HepG2 (cell line): Measurements from ENCODE around the gene SEC24A. TPM values are rescaled to one million over a fixed set of nuclear protein-coding genes. Genes with fewer than 3 reads are reported as not detected.
A peak's percentile ranks its signal among the peaks of the same experiment; 100 is the strongest.

ENCODE experiments used
- ATAC-seq: fragments of 200-7000 bp; cut with Tn5 transposase; 3 replicates; pipeline ENCODE4 v1.9.1; 2020; ENCODE audit warnings: mild to moderate bottlenecking, moderate library complexity
- BruUV-seq: library from RNA; stranded (reverse); fragments of 400-500 nt; replicated peaks from 2 replicates; lab custom pipeline; 2021; lab: Mats Ljungman, UMichigan
- CTCF ChIA-PET: fragments of 300-600 bp; formaldehyde crosslinking; extraction: SDS; loops from one replicate; lab custom pipeline; 2021; ENCODE audit warnings: low total read pairs, inconsistent platforms, low intra/inter-chr PET ratio; lab: Yijun Ruan, JAX
- POLR2A ChIA-PET: fragments of 350-600 bp; sonication (Branson Sonifier 250); formaldehyde crosslinking; loops from one replicate; lab custom pipeline; 2020; ENCODE audit warnings: antibody characterized with exemption, inconsistent platforms; lab: Yijun Ruan, JAX
- DNase-seq: peaks from one replicate; pipeline ENCODE4 v3.0.0-alpha.2; 2015; ENCODE audit warnings: low spot score
- FAIRE-seq: peaks from 3 replicates; lab custom pipeline; 2011; peaks lifted over from hg19 to GRCh38; lab: Jason Lieb, UNC
- H2AFZ ChIP-seq: one replicate; pipeline ENCODE4 v1.6.1; 2011; ENCODE audit warnings: low read length, inconsistent platforms
- H3K27ac ChIP-seq: fragments of 300-600 bp; 3 replicates; pipeline ENCODE4 v1.8.0; 2011; ENCODE audit warnings: mixed run types, mild to moderate bottlenecking, mixed read lengths, low read length, inconsistent platforms; ENCODE audit not compliant: insufficient read depth; ENCODE audit errors: extremely low read length
- H3K27me3 ChIP-seq, 2 experiments: fragments of 200-600 bp in 1 of 2; 2 replicates in 1 of 2; 3 replicates in 1 of 2; pipeline versions ENCODE4 v1.6.0 to v1.8.0; 2011; ENCODE audit warnings: low read length in 2 of 2, mild to moderate bottlenecking in 2 of 2, moderate library complexity in 2 of 2, inconsistent platforms in 1 of 2; ENCODE audit not compliant: insufficient read depth in 2 of 2, control insufficient read depth in 1 of 2
- H3K36me3 ChIP-seq, 2 experiments: fragments of 200-600 bp in 1 of 2; replicated peaks in 1 of 2; 2 replicates in 1 of 2; 3 replicates in 1 of 2; pipeline versions ENCODE4 v1.5.1 to v1.8.0; 2011; ENCODE audit warnings: low read length in 2 of 2, inconsistent platforms in 1 of 2; ENCODE audit not compliant: insufficient read depth in 2 of 2, control insufficient read depth in 1 of 2
- H3K4me1 ChIP-seq: 2 replicates; pipeline ENCODE4 v1.5.1; 2012; ENCODE audit warnings: low read length, inconsistent platforms; ENCODE audit not compliant: insufficient read depth
- H3K4me2 ChIP-seq: 2 replicates; pipeline ENCODE4 v1.6.0; 2011; ENCODE audit warnings: low read depth, low read length, inconsistent platforms
- H3K4me3 ChIP-seq, 3 experiments: fragments of 200-600 bp in 1 of 3; sonication (generic), shearing (Covaris generic) in 1 of 3; replicated peaks in 1 of 3; 2 replicates each; pipeline ENCODE4 v1.5.1; 2011 to 2016; ENCODE audit warnings: low read length in 3 of 3, inconsistent platforms in 2 of 3, low read depth in 2 of 3, mild to moderate bottlenecking in 2 of 3, control low read depth in 1 of 3, mixed read lengths in 1 of 3; ENCODE audit not compliant: insufficient read depth in 1 of 3
- H3K79me2 ChIP-seq: one replicate; pipeline ENCODE4 v1.6.1; 2011; ENCODE audit warnings: low read length, inconsistent platforms; ENCODE audit not compliant: insufficient read depth
- H3K9ac ChIP-seq: 2 replicates; pipeline ENCODE4 v1.6.0; 2011; ENCODE audit warnings: mild to moderate bottlenecking, low read depth, low read length, inconsistent platforms; ENCODE audit not compliant: insufficient read depth
- H3K9me3 ChIP-seq: 2 replicates; pipeline ENCODE4 v1.5.1; 2012; ENCODE audit warnings: mild to moderate bottlenecking, low read length
- H4K20me1 ChIP-seq: 2 replicates; pipeline ENCODE4 v1.6.0; 2011; ENCODE audit warnings: inconsistent platforms, mild to moderate bottlenecking, low read length, moderate library complexity; ENCODE audit not compliant: insufficient read depth
- KLF13 ChIP-seq: sonication (generic); formaldehyde crosslinking; IDR thresholded peaks from 2 replicates; pipeline ENCODE4 v1.4.0; 2020; ENCODE audit warnings: mild to moderate bottlenecking, missing genetic modification reagents
- MAFK ChIP-seq, 2 experiments: IDR thresholded peaks in 1 of 2; conservative IDR thresholded peaks in 1 of 2; 2 replicates each; pipeline ENCODE4 v1.6.1; 2011; ENCODE audit warnings: improper control_type of control experiment in 2 of 2, low read length in 2 of 2
- RNF2 ChIP-seq: fragments of 450-650 bp; conservative IDR thresholded peaks from 2 replicates; pipeline ENCODE4 v1.6.1; 2016; ENCODE audit warnings: low read depth
- ZNF777 ChIP-seq: sonication (generic); formaldehyde crosslinking; IDR thresholded peaks from 2 replicates; pipeline ENCODE4 v1.4.0; 2020; ENCODE audit warnings: missing genetic modification reagents
- WGBS: methylation state at CpG from one replicate; pipeline ENCODE4 v1.1.6; 2017; ENCODE audit warnings: low lambda C conversion rate; 5-methylcytosine and 5-hydroxymethylcytosine counted together
- in situ Hi-C: cut with HindIII; loops from 2 replicates; pipeline ENCODE4 v1.10.0; 2017; ENCODE audit warnings: low pct_unique_long_range_greater_than_20kb; ENCODE audit not compliant: extremely low pct_ligation_motif_present
- intact Hi-C: fragments of 100-400 bp; cut with micrococcal nuclease; formaldehyde crosslinking; loops from one replicate; pipeline ENCODE4 v1.10.0; 2022; ENCODE audit not compliant: unreplicated experiment
- polyA plus RNA-seq, 8 experiments: library from polyadenylated mRNA; depleted of rRNA in 3 of 8; stranded (reverse) in 7 of 8; unstranded in 1 of 8; fragments of >200 nt; fragmentation: Illumina TruSeq in 4 of 8; extraction: Trizol in 4 of 8; gene quantifications; 2 replicates each; pipeline versions ENCODE4 v1.2.1 to v1.2.3, GENCODE V29; 2011 to 2016; ENCODE audit warnings: low read depth in 4 of 8, missing spikeins in 1 of 8, mixed read lengths in 1 of 8; ENCODE audit not compliant: insufficient read depth in 1 of 8
- total RNA-seq, 5 experiments: library from RNA; depleted of rRNA; stranded (reverse); fragments of >200 nt; fragmentation: Illumina TruSeq; extraction: Trizol; gene quantifications; 2 replicates each; pipeline ENCODE4 v1.2.3, GENCODE V29; 2016; ENCODE audit warnings: low read depth in 1 of 5
- TF ChIP-seq, protein P1 (sequence below): sonication (generic); formaldehyde crosslinking; IDR thresholded peaks from 2 replicates; pipeline ENCODE4 v1.4.0; 2020; ENCODE audit warnings: missing genetic modification reagents, mild to moderate bottlenecking, borderline replicate concordance

Gene SEC24A
- total and polyA plus RNA-seq, 2 of the 13 experiments (the other 11 are each of a cell fraction or from before 2014, with no cell fraction given), result 30.5 to 56.8 TPM

DNA sequence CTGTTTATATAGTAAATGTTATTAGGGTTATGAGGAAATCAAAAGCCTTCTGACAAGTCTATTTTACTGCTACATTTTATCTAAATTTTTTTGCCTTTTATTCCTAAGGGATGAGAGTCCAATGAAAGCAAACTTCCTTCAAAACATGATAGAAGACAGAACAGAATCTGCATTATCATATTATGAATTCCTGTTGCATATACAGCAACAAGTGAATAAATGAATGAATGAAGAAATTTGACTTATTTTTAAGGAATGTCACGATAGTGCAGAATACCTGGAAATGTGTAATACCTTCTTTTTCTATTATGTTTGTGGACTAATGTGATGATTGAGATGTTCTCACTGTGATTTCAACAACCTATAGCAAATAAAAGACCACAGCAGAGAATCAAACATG, 76.3 kb downstream of the SEC24A start:
- ChIA-PET POLR2A (no interaction called here), CTCF (no interaction called here)
- no peak overlapping the region for H3K27ac ChIP-seq
- H4K20me1 ChIP-seq, result no peaks in the 10 kb centered on the region
- peaks cover 7 to 38% of the 10 kb centered on the region in 2 experiments; a peak in 4 of 5 replicates for H3K36me3 ChIP-seq
- 100% methylated on average over 1 of the region's 1 CpG for WGBS
- in situ Hi-C loops (no loop called here), intact Hi-C loops (no loop called here)
- H3K4me2 ChIP-seq, result no peak overlapping the region
- H3K27me3 ChIP-seq, result no peaks in the 10 kb centered on the region
- H3K4me3 ChIP-seq, result no peak overlapping the region
- H3K4me1 ChIP-seq, result no peaks in the 10 kb centered on the region
- FAIRE-seq (no peak), ATAC-seq (no peak), DNase-seq (no peak)
- no peak overlapping the region for H2AFZ ChIP-seq
- TF ChIP-seq ZNF777 (no peak), KLF13 (CRISPR knock-in tag) (no peak), RNF2 (no peak)
- H3K79me2 ChIP-seq, result no peaks in the 10 kb centered on the region
- no peak overlapping the region for H3K9ac ChIP-seq
- H3K9me3 ChIP-seq, result no peaks in the 10 kb centered on the region
- BruUV-seq, result no TSS peak

DNA sequence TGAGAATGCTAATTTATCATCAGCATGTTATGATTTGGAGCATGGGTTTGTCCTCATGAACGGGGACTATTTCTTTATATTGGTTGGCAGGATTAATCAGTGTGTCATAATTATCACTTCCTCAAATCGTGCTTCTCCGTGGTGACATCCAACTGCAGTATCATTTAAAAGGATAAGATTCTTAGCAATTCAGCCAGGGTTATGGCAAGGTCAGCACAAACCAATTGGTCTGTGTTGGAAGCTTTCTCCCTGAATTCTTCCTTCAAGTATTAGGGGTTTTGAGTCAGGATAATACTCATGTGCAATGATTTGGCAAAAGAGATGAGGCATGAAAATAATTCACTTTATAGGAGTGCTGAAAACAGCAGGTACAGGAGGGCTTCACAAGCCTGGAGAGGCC, 84.2 kb downstream of the SEC24A start:
- Histone ChIP-seq H3K27me3 (no peaks in the 10 kb centered on the region), H3K27ac (no peak overlapping the region), H3K4me2 (no peak overlapping the region), H3K9me3 (no peaks in the 10 kb centered on the region), H3K79me2 (no peaks in the 10 kb centered on the region)
- POLR2A ChIA-PET, result no interaction called here
- CTCF ChIA-PET, result no interaction called here
- in situ Hi-C loops, result no loop called here
- no peak for DNase-seq
- no peak for FAIRE-seq
- 54% methylated on average over 3 of the region's 3 CpGs for WGBS
- peak in 1 of 2 experiments; percentile 22; a peak in 1 of 4 replicates for TF ChIP-seq MAFK (conservative IDR thresholded peaks at IDR 0.05 in 1 of 2, IDR thresholded peaks at IDR 0.05 in 1 of 2; ENCODE audit: low read length in 2 of 2)
- TF ChIP-seq, protein P1, sequence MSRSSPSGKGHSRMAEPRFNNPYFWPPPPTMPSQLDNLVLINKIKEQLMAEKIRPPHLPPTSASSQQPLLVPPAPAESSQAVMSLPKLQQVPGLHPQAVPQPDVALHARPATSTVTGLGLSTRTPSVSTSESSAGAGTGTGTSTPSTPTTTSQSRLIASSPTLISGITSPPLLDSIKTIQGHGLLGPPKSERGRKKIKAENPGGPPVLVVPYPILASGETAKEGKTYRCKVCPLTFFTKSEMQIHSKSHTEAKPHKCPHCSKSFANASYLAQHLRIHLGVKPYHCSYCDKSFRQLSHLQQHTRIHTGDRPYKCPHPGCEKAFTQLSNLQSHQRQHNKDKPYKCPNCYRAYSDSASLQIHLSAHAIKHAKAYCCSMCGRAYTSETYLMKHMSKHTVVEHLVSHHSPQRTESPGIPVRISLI, result no peak
- TF ChIP-seq, all 625 proteins: peak for 1
- Histone ChIP-seq H2AFZ (no peak overlapping the region), H3K4me1 (peaks cover 9% of the 10 kb centered on the region; the same call in 1 of the 2 replicates), H3K36me3 (no peaks in the 10 kb centered on the region), H3K9ac (no peak overlapping the region), H4K20me1 (no peaks in the 10 kb centered on the region), H3K4me3 (no peak overlapping the region)
- intact Hi-C loops, result loop anchor here (10.0 kb wide), 1 partner anchor 122 kb away; no protein-coding TSS in a partner anchor
- BruUV-seq, result no TSS peak
- no peak for ATAC-seq
